Omental fat pad (tissue), 4 donors: Measurements from ENCODE around the gene SPAG6. TPM values are rescaled to one million over a fixed set of nuclear protein-coding genes. Genes with fewer than 3 reads are reported as not detected.

Source experiments
- ATAC-seq: fragments of 150-250 bp; one replicate; pipeline ENCODE4 v1.9.1; 2016; ENCODE audit warnings: mild to moderate bottlenecking, moderate library complexity; ENCODE audit not compliant: low FRiP score
- DNase-seq: peaks from one replicate; pipeline ENCODE4 v3.0.0-alpha.2; 2019; ENCODE audit warnings: low spot score
- CTCF ChIP-seq, 3 donors: fragments of 450-650 bp; IDR thresholded peaks; one replicate each; pipeline ENCODE4 v1.5.1; 2016 to 2017; ENCODE audit warnings: antibody characterized with exemption in 3 of 3, mild to moderate bottlenecking in 3 of 3, moderate library complexity in 2 of 3
- total RNA-seq, 4 donors: library from RNA; depleted of rRNA; stranded (reverse); fragments of >200 nt; gene quantifications; one replicate each; pipeline ENCODE4 v1.1.0, GENCODE V29; 2016

SPAG6 gene
- total RNA-seq, 4 donors from 2014 or later, result not detected

- ATAC-seq (peak; percentile 80), DNase-seq (no peak)
- no peak for TF ChIP-seq CTCF (IDR thresholded peaks at IDR 0.05)
Observed at GRCh38 chr10:22427101-22427500, 81.8 kb downstream of the SPAG6 start.

DNA sequence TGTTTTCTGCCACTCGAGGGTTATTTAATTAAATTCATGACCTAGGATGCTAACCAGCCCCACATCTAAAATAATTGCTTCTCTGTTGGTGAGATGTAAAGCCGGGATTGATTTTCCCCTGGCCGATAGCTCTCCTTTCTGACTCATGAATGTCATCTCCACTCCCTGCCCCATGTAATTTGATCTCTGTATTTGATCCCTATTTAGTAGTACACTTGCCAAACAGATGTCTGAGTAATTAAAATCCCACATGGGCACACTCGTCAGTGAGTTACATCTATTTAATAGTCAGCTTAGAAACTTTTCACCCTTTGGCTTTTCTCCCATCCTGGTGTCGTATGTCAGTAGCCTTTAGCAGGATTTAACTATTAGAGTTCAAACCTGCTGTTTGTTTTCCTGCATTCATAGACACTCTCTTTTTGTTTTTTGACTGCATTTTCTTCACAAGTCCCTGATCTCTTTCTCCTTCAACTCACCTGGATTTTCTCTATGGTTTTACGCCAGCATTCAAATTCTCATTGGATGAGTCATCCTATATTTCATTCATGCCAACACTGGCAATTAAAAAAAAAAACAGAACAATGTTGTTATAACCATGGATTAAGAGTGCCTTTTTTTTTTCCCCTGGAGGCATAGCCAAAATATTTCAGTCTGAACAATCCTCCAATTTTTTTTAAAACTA, 82.7 kb downstream of the SPAG6 start:
- no peak for TF ChIP-seq CTCF (IDR thresholded peaks at IDR 0.05)
- ATAC-seq, result peak; percentile 84
- DNase-seq, result no peak

- no peak for DNase-seq
- TF ChIP-seq CTCF (IDR thresholded peaks at IDR 0.05), result no peak
- no peak for ATAC-seq
Observed at GRCh38 chr10:22429146-22429545, 83.8 kb downstream of the SPAG6 start.

DNA sequence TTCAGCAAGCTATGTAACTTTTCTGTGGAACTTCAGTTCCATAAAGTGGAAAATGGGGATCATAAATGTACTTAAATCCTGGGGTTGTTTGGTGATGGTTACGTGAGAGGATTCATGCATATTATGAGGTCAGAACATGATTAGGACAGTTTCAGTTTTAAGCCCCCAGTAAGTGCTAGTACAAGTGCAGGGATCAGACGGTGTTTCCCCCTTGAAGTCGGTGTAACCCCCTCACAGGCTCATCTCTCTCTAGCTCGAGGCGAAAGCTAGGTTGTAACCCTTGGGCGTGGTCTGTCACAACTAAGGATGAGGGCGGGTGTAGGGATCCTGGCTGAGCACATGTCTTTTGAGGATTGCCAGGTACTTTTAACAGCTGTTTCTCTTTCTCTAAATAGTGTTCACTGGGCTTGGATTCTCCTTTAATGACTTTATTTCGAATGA, 84.7 kb downstream of the SPAG6 start:
- no peak for TF ChIP-seq CTCF (IDR thresholded peaks at IDR 0.05)
- no peak for DNase-seq
- no peak for ATAC-seq

DNA sequence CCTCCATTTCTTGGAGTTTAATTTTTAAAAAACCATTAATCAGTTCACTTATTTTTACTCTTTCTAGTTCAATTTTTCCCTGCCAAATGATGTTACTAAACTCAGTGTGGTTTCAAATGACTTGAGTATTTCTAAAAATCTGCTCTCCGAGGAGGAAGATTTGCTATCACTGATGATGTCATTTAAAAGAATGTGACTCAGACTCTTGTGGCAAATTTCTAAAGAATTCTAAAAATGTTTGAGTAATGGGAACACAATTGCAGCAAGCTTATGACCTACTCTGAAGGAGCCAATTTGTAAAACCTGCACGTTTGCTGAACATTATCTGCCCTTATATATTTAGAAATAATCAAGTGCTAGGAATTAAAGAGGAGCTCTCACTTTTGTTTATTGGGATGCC, 88.6 kb downstream of the SPAG6 start:
- ATAC-seq, result peak; percentile 42

GRCh38 chr10:22434521-22434920, 89.2 kb downstream of the SPAG6 start:
- DNase-seq (no peak), ATAC-seq (no peak)
- TF ChIP-seq CTCF (IDR thresholded peaks at IDR 0.05), result no peak

More for the DNA sequence above, 88.6 kb downstream of the SPAG6 start:
- TF ChIP-seq CTCF (IDR thresholded peaks at IDR 0.05), result no peak
- DNase-seq, result no peak

GRCh38 chr10:22435650-22436049, 90.4 kb downstream of the SPAG6 start:
- no peak for TF ChIP-seq CTCF (IDR thresholded peaks at IDR 0.05)

More at GRCh38 chr10:22435650-22436049, 90.4 kb downstream of the SPAG6 start:
- DNase-seq (no peak), ATAC-seq (no peak)
